K562 (cell line): ENCODE measurements around the gene FERMT3. TPM values are rescaled to one million over a fixed set of nuclear protein-coding genes. Genes with fewer than 3 reads are reported as not detected.
A peak's percentile ranks its signal among the peaks of the same experiment; 100 is the strongest.

ENCODE experiments used
- ATAC-seq: fragments of 200-7000 bp; cut with Tn5 transposase; 3 replicates; pipeline ENCODE4 v1.9.1; 2020; ENCODE audit warnings: moderate library complexity
- BruUV-seq: library from RNA; stranded (reverse); fragments of 400-500 nt; replicated peaks from 2 replicates; lab custom pipeline; 2021; lab: Mats Ljungman, UMichigan
- CTCF ChIA-PET: fragments of 300-600 bp; formaldehyde crosslinking; extraction: SDS; loops from one replicate; lab custom pipeline; 2021; ENCODE audit warnings: low intra/inter-chr PET ratio; lab: Yijun Ruan, JAX
- POLR2A ChIA-PET: fragments of 300-600, 350-650 bp; sonication (Branson Sonifier 250); formaldehyde crosslinking; extraction: SDS; loops from one replicate; lab custom pipeline; 2021; ENCODE audit warnings: antibody characterized with exemption, inconsistent platforms; lab: Yijun Ruan, JAX
- DNase-seq, 4 experiments: peaks; one replicate each; pipeline versions ENCODE4 v3.0.0 to v3.0.0-alpha.2; 2011 to 2018; ENCODE audit warnings: low spot score in 3 of 4, mixed read lengths in 3 of 4; ENCODE audit errors: extremely low read depth in 1 of 4
- FAIRE-seq: peaks from 2 replicates; lab custom pipeline; 2011; peaks lifted over from hg19 to GRCh38; lab: Jason Lieb, UNC
- H2AFZ ChIP-seq: 2 replicates; pipeline ENCODE4 v1.6.0; 2011; ENCODE audit warnings: low read depth, low read length, control low read depth, inconsistent platforms
- H3K27ac ChIP-seq: fragments of 200-600 bp; 3 replicates; pipeline ENCODE4 v1.8.0; 2011; ENCODE audit warnings: low read depth, mild to moderate bottlenecking, control low read depth, inconsistent platforms, low read length, moderate library complexity, mixed read lengths; ENCODE audit errors: extremely low read depth
- H3K27me3 ChIP-seq, 2 experiments: fragments of 300-600 bp in 1 of 2; 2 replicates in 1 of 2; 3 replicates in 1 of 2; pipeline versions ENCODE4 v1.6.0 to v1.8.0; 2011; ENCODE audit warnings: inconsistent platforms in 2 of 2, low read length in 2 of 2, mild to moderate bottlenecking in 1 of 2, mixed read lengths in 1 of 2, moderate library complexity in 1 of 2; ENCODE audit not compliant: control insufficient read depth in 2 of 2, insufficient read depth in 2 of 2
- H3K36me3 ChIP-seq: fragments of 300-600 bp; 3 replicates; pipeline ENCODE4 v1.8.0; 2011; ENCODE audit warnings: mild to moderate bottlenecking, low read length, inconsistent platforms; ENCODE audit not compliant: control insufficient read depth, insufficient read depth
- H3K4me1 ChIP-seq, 2 experiments: fragments of 200-600 bp in 1 of 2; replicated peaks in 1 of 2; 2 replicates in 1 of 2; 3 replicates in 1 of 2; pipeline versions ENCODE4 v1.5.1 to v1.8.0; 2011; ENCODE audit warnings: inconsistent platforms in 2 of 2, low read length in 2 of 2, mild to moderate bottlenecking in 1 of 2, mixed read lengths in 1 of 2, moderate library complexity in 1 of 2; ENCODE audit not compliant: control insufficient read depth in 2 of 2, insufficient read depth in 2 of 2
- H3K4me2 ChIP-seq: 2 replicates; pipeline ENCODE4 v1.6.1; 2011; ENCODE audit warnings: low read length, control low read depth, inconsistent platforms, mixed read lengths; ENCODE audit not compliant: insufficient read depth
- H3K4me3 ChIP-seq: fragments of 200-600 bp; sonication (generic), shearing (Covaris generic); 2 replicates; pipeline ENCODE4 v1.5.1; 2016; ENCODE audit warnings: control low read depth, inconsistent platforms
- H3K79me2 ChIP-seq: fragments of 200-600 bp; 3 replicates; pipeline ENCODE4 v1.8.0; 2011; ENCODE audit warnings: low read length, inconsistent platforms; ENCODE audit not compliant: control insufficient read depth, insufficient read depth
- H3K9ac ChIP-seq, 2 experiments: 2 replicates each; pipeline versions ENCODE4 v1.6.0 to v1.6.1; 2011; ENCODE audit warnings: low read depth in 2 of 2, low read length in 2 of 2, control low read depth in 1 of 2, inconsistent platforms in 1 of 2, mild to moderate bottlenecking in 1 of 2, mixed read lengths in 1 of 2; ENCODE audit not compliant: insufficient read depth in 1 of 2
- H3K9me1 ChIP-seq: one replicate; pipeline ENCODE4 v1.6.0; 2011; ENCODE audit warnings: inconsistent platforms, mild to moderate bottlenecking, low read length, moderate library complexity; ENCODE audit not compliant: control insufficient read depth, insufficient read depth
- H3K9me3 ChIP-seq: replicated peaks from 2 replicates; pipeline ENCODE4 v1.5.1; 2011; ENCODE audit warnings: low read depth, low read length, inconsistent platforms; ENCODE audit not compliant: control insufficient read depth, insufficient read depth
- H4K20me1 ChIP-seq: replicated peaks from 2 replicates; pipeline ENCODE4 v1.6.1; 2011; ENCODE audit warnings: low read length, inconsistent platforms, mixed read lengths; ENCODE audit not compliant: control insufficient read depth, insufficient read depth
- CEBPB ChIP-seq: fragments of 450-650 bp; IDR thresholded peaks from 2 replicates; pipeline ENCODE4 v1.6.1; 2016; ENCODE audit warnings: missing genetic modification characterization, missing compliant biosample characterization
- SMARCE1 ChIP-seq: fragments of 450-650 bp; IDR thresholded peaks from 2 replicates; pipeline ENCODE4 v1.7.1; 2016; ENCODE audit warnings: mild to moderate bottlenecking
- ZNF639 ChIP-seq, 2 experiments: fragments of 200-800 bp in 1 of 2; sonication (Bioruptor generic) in 1 of 2; sonication (generic) in 1 of 2; formaldehyde crosslinking in 1 of 2; IDR thresholded peaks in 1 of 2; conservative IDR thresholded peaks in 1 of 2; 2 replicates each; pipeline versions ENCODE4 v1.5.0 to v1.6.1; 2016 to 2020; ENCODE audit warnings: missing compliant biosample characterization in 1 of 2, missing genetic modification characterization in 1 of 2, missing genetic modification reagents in 1 of 2
- WGBS: fragments of 100-300 bp; shearing (Covaris generic); methylation state at CpG from one replicate; pipeline ENCODE4 v1.1.6; 2016; ENCODE audit warnings: low coverage, mixed read lengths; ENCODE audit not compliant: insufficient coverage; ENCODE audit errors: missing lambda C conversion rate; 5-methylcytosine and 5-hydroxymethylcytosine counted together
- in situ Hi-C: fragments of 300-500 bp; cut with MboI; formaldehyde crosslinking; loops from 4 replicates; pipeline ENCODE4 v1.15.0; 2018; ENCODE audit warnings: inconsistent platforms, mixed read lengths
- intact Hi-C: fragments of 100-400 bp; cut with micrococcal nuclease; formaldehyde crosslinking; loops from 2 replicates; pipeline ENCODE4 v1.14.2; 2022
- polyA plus RNA-seq, 8 experiments: library from polyadenylated mRNA; depleted of rRNA in 4 of 8; stranded (reverse) in 5 of 8; unstranded in 3 of 8; fragments of >200 nt; fragmentation: Nextera tagmentation in 2 of 8; fragmentation: Illumina TruSeq in 1 of 8; extraction: Ambion mirVana in 2 of 8; extraction: Trizol in 1 of 8; gene quantifications; 2 replicates each; pipeline versions ENCODE4 v1.2.1 to v1.2.3, GENCODE V29; 2011 to 2014; ENCODE audit warnings: inconsistent platforms in 1 of 8, missing spikeins in 1 of 8
- total RNA-seq, 7 experiments: library from RNA; depleted of rRNA in 6 of 7; stranded (reverse); fragments of >200 nt in 6 of 7; fragmentation: Illumina TruSeq in 2 of 7; extraction: Trizol in 2 of 7; gene quantifications; 2 replicates each; pipeline versions ENCODE4 v1.2.1 to v1.2.3, GENCODE V29; 2011 to 2021; ENCODE audit warnings: low replicate concordance in 1 of 7

FERMT3 gene
- total and polyA plus RNA-seq, 9 of the 15 experiments (the other 6 are each of a cell fraction or from before 2014, with no cell fraction given) = 3.2 to 275 (median 79.7) TPM

- TF ChIP-seq ZNF639 (CRISPR knock-in tag; conservative IDR thresholded peaks at IDR 0.05 in 1 of 2, IDR thresholded peaks at IDR 0.05 in 1 of 2) = no peak
Measured at GRCh38 chr11:64232182-64232966, 25.9 kb downstream of the FERMT3 start (continued).

- WGBS = 84% methylated on average over 8 of the region's 8 CpGs
- no TSS peak for BruUV-seq
- ChIA-PET POLR2A (interaction anchor here (0.6 to 2.5 kb wide), 9 partner anchors 8 to 85 kb away, joined by 3 to 11 read pairs (median 4); partner anchors contain the start of genes FERMT3, FKBP2, PPP1R14B and PRDX5), CTCF (no interaction called here)
- Histone ChIP-seq H4K20me1 (no peaks in the 10 kb centered on the region), H3K79me2 (peaks cover 41% of the 10 kb centered on the region), H3K27me3 (no peaks in the 10 kb centered on the region), H3K36me3 (peaks cover 29% of the 10 kb centered on the region; the same call in 2 of the 3 replicates), H3K4me1 (peaks cover 37 to 73% of the 10 kb centered on the region in 2 experiments), H3K27ac (no peak overlapping the region; the same call in 2 of the 3 replicates), H3K9me1 (no peaks in the 10 kb centered on the region), H3K9me3 (no peaks in the 10 kb centered on the region), H2AFZ (no peak overlapping the region), H3K4me2 (0 out of 2 replicates have a peak overlapping the region, but pooled peaks have one; percentile 67), H3K9ac (peak overlapping the region; percentile 48 to 71; a peak in 2 of 4 replicates), H3K4me3 (no peak overlapping the region)
- ATAC-seq (no peak), FAIRE-seq (peak; percentile 37), DNase-seq (no peak)
- in situ Hi-C loops (no loop called here), intact Hi-C loops (no loop called here)
- TF ChIP-seq CEBPB (tag) = peak; percentile 43; the same call in 1 of the 2 replicates
- TF ChIP-seq SMARCE1 = no peak
Measured at GRCh38 chr11:64232967-64233315, 26.4 kb downstream of the FERMT3 start.
